ENCODE measurements around the gene EEF2K. TPM values are rescaled to one million over a fixed set of nuclear protein-coding genes. Genes with fewer than 3 reads are reported as not detected.

EEF2K gene
- total RNA-seq, 1 experiment from 2014 or later, result 31.0 TPM

DNA sequence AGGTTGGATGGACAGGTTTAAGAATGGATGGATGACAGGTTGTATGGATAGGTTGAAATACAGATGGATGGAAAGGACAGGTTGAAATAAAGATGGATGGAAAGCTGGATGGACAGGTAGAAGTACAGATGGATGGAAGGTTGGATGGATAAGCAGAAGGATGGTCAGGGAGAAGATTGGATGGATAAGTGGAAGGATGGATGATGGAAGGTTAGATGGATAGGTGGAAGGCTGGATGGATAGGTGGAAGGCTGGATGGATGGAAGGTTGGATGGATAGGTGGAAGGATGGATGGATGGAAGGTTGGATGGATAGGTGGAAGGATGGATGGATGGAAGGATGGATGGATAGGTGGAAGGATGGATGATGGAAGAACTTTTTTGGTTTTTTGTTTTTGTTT, 44.7 kb upstream of the EEF2K start:
- Histone ChIP-seq H3K9me2 (ENCODE audit: insufficient read depth) (no peaks in the 10 kb centered on the region), H3K27ac (ENCODE audit: low read depth, low read length) (no peak overlapping the region), H3K9ac (ENCODE audit: low read length) (no peak overlapping the region), H2AFZ (ENCODE audit: low read depth, low read length, poor library complexity, severe bottlenecking) (no peak overlapping the region), H3K4me3 (replicated peaks in 1 of 2; ENCODE audit: low read depth in 1 of 2, low read length in 2 of 2) (no peak overlapping the region), H3K27me3 (ENCODE audit: insufficient read depth, low read length) (no peaks in the 10 kb centered on the region), H3K4me1 (ENCODE audit: control insufficient read depth in 1 of 2, insufficient read depth in 2 of 2, low read length in 2 of 2) (peaks cover 0 to 10% of the 10 kb centered on the region in 2 experiments; a peak in 2 of 4 replicates), H3K4me2 (ENCODE audit: low read length) (no peak overlapping the region), H4K20me1 (ENCODE audit: insufficient read depth) (no peaks in the 10 kb centered on the region), H3K79me2 (ENCODE audit: insufficient read depth, low read length) (no peaks in the 10 kb centered on the region), H3K36me3 (ENCODE audit: control insufficient read depth in 1 of 2, insufficient read depth in 2 of 2, low read length in 2 of 2) (no peaks in the 10 kb centered on the region), H3K9me3 (ENCODE audit: control insufficient read depth in 1 of 2, insufficient read depth in 1 of 2, low read depth in 1 of 2, low read length in 2 of 2) (no peaks in the 10 kb centered on the region)
- CTCF ChIA-PET, result no interaction called here
- intact Hi-C loops (cut with micrococcal nuclease), result no loop called here
- no peak for DNase-seq (ENCODE audit: low read depth, low spot score)
- no TSS peak for BruUV-seq (replicated peaks)
- RAD21 ChIA-PET (ENCODE audit: low non-redundant PET in 1 of 2, low total read pairs in 2 of 2, uncharacterized antibody in 2 of 2, unreplicated experiment in 2 of 2), result no interaction called here
- POLR2A ChIA-PET, result no interaction called here
- no peak for ATAC-seq
- no peak for TF ChIP-seq POLR2A (IDR thresholded peaks at IDR 0.05; ENCODE audit: borderline replicate concordance, extremely low read depth, insufficient read depth, insufficient read length)
- no peak for TF ChIP-seq EZH2 (IDR thresholded peaks at IDR 0.05)
- no peak for TF ChIP-seq CBX3 (IDR thresholded peaks at IDR 0.05; ENCODE audit: low read depth)
- TF ChIP-seq, protein P1, sequence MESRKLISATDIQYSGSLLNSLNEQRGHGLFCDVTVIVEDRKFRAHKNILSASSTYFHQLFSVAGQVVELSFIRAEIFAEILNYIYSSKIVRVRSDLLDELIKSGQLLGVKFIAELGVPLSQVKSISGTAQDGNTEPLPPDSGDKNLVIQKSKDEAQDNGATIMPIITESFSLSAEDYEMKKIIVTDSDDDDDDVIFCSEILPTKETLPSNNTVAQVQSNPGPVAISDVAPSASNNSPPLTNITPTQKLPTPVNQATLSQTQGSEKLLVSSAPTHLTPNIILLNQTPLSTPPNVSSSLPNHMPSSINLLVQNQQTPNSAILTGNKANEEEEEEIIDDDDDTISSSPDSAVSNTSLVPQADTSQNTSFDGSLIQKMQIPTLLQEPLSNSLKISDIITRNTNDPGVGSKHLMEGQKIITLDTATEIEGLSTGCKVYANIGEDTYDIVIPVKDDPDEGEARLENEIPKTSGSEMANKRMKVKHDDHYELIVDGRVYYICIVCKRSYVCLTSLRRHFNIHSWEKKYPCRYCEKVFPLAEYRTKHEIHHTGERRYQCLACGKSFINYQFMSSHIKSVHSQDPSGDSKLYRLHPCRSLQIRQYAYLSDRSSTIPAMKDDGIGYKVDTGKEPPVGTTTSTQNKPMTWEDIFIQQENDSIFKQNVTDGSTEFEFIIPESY (IDR thresholded peaks at IDR 0.05; ENCODE audit: extremely low read depth, insufficient replicate concordance, low read length), result no peak
- TF ChIP-seq POLR2AphosphoS5 (IDR thresholded peaks at IDR 0.05; ENCODE audit: low read depth, low read length), result no peak
- TF ChIP-seq TCF7L2 (IDR thresholded peaks at IDR 0.05; ENCODE audit: borderline replicate concordance, extremely low read depth, insufficient read depth, insufficient read length), result no peak
- TF ChIP-seq ELF1 (IDR thresholded peaks at IDR 0.05; ENCODE audit: borderline replicate concordance, low read depth), result no peak
- TF ChIP-seq, protein P2, sequence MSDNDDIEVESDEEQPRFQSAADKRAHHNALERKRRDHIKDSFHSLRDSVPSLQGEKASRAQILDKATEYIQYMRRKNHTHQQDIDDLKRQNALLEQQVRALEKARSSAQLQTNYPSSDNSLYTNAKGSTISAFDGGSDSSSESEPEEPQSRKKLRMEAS (IDR thresholded peaks at IDR 0.05), result no peak
- TF ChIP-seq SP1 (IDR thresholded peaks at IDR 0.05; ENCODE audit: low read depth), result no peak
- TF ChIP-seq FOSL1 (IDR thresholded peaks at IDR 0.05; ENCODE audit: low read depth), result no peak
- TF ChIP-seq, protein P3, sequence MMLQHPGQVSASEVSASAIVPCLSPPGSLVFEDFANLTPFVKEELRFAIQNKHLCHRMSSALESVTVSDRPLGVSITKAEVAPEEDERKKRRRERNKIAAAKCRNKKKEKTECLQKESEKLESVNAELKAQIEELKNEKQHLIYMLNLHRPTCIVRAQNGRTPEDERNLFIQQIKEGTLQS (IDR thresholded peaks at IDR 0.05), result no peak
- TF ChIP-seq SRF (IDR thresholded peaks at IDR 0.05; ENCODE audit: low read depth), result no peak
- no peak for TF ChIP-seq ZFX (IDR thresholded peaks at IDR 0.05)
- TF ChIP-seq EZH2phosphoT487 (IDR thresholded peaks at IDR 0.05; ENCODE audit: borderline replicate concordance), result no peak
- TF ChIP-seq, protein P4, sequence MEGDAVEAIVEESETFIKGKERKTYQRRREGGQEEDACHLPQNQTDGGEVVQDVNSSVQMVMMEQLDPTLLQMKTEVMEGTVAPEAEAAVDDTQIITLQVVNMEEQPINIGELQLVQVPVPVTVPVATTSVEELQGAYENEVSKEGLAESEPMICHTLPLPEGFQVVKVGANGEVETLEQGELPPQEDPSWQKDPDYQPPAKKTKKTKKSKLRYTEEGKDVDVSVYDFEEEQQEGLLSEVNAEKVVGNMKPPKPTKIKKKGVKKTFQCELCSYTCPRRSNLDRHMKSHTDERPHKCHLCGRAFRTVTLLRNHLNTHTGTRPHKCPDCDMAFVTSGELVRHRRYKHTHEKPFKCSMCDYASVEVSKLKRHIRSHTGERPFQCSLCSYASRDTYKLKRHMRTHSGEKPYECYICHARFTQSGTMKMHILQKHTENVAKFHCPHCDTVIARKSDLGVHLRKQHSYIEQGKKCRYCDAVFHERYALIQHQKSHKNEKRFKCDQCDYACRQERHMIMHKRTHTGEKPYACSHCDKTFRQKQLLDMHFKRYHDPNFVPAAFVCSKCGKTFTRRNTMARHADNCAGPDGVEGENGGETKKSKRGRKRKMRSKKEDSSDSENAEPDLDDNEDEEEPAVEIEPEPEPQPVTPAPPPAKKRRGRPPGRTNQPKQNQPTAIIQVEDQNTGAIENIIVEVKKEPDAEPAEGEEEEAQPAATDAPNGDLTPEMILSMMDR (IDR thresholded peaks at IDR 0.05 in 2 of 3, conservative IDR thresholded peaks at IDR 0.05 in 1 of 3; ENCODE audit: borderline replicate concordance in 1 of 3, insufficient read depth in 1 of 3, low read depth in 2 of 3, low read length in 2 of 3), result no peak
- TF ChIP-seq YY1 (IDR thresholded peaks at IDR 0.05; ENCODE audit: extremely low read depth, insufficient replicate concordance, low read depth, low read length), result no peak
